Measurements from ENCODE around the gene CACNA2D1. TPM values are rescaled to one million over a fixed set of nuclear protein-coding genes. Genes with fewer than 3 reads are reported as not detected.

Gene CACNA2D1
- polyA plus RNA-seq, 2 of the 4 experiments (the other 2 are of a cell fraction): 18.0 to 32.9 TPM

- Histone ChIP-seq H3K9me3 (no peaks in the 10 kb centered on the region), H3K4me2 (no peak overlapping the region), H3K4me1 (no peaks in the 10 kb centered on the region), H3K27ac (no peak overlapping the region), H3K4me3 (no peak overlapping the region)
- CTCF ChIA-PET: no interaction called here
- WGBS (ENCODE audit: missing lambda C conversion rate): 84% methylated on average over 6 of the region's 6 CpGs
- no peak for ATAC-seq
- POLR2A ChIA-PET: no interaction called here
- FAIRE-seq: no peak
- no peak for DNase-seq (ENCODE audit: low read depth in 1 of 2, low spot score in 1 of 2)
- TF ChIP-seq RNF2 (IDR thresholded peaks at IDR 0.05; ENCODE audit: borderline replicate concordance, low read depth) (no peak), ELK1 (IDR thresholded peaks at IDR 0.05; ENCODE audit: low read depth, low read length) (no peak), HDAC2 (IDR thresholded peaks at IDR 0.05) (no peak), POLR2AphosphoS2 (conservative IDR thresholded peaks at IDR 0.05; ENCODE audit: low read length) (no peak), EHMT2 (IDR thresholded peaks at IDR 0.05; ENCODE audit: low read depth) (no peak), CEBPB (IDR thresholded peaks at IDR 0.05) (no peak), CHD4 (IDR thresholded peaks at IDR 0.05; ENCODE audit: borderline replicate concordance) (no peak), HOXA7 (CRISPR knock-in tag; IDR thresholded peaks at IDR 0.05) (no peak), NPAS2 (CRISPR knock-in tag; IDR thresholded peaks at IDR 0.05; ENCODE audit: borderline replicate concordance) (no peak), MAZ (IDR thresholded peaks at IDR 0.05; ENCODE audit: borderline replicate concordance, low read depth, low read length) (no peak), FOSB (CRISPR knock-in tag; IDR thresholded peaks at IDR 0.05) (no peak), E2F6 (IDR thresholded peaks at IDR 0.05; ENCODE audit: borderline replicate concordance, low read depth) (no peak), RCOR1 (IDR thresholded peaks at IDR 0.05; ENCODE audit: low read depth, low read length) (no peak), SMC3 (IDR thresholded peaks at IDR 0.05) (no peak)
Measured at GRCh38 chr7:82471351-82472020, 27.9 kb upstream of the CACNA2D1 start.

GRCh38 chr7:82469207-82469606, 25.6 kb upstream of the CACNA2D1 start:
- ATAC-seq (no peak), FAIRE-seq (no peak), DNase-seq (ENCODE audit: low read depth in 1 of 2, low spot score in 1 of 2) (no peak)
- Histone ChIP-seq H3K9me3 (no peaks in the 10 kb centered on the region), H3K4me1 (no peaks in the 10 kb centered on the region), H3K4me2 (no peak overlapping the region), H3K27ac (no peak overlapping the region), H3K4me3 (no peak overlapping the region)
- ChIA-PET CTCF (no interaction called here), POLR2A (no interaction called here)
- no peak for TF ChIP-seq TFCP2L1 (CRISPR knock-in tag; IDR thresholded peaks at IDR 0.05)
- no peak for TF ChIP-seq RNF2 (IDR thresholded peaks at IDR 0.05; ENCODE audit: borderline replicate concordance, low read depth)
- TF ChIP-seq ZFP36 (IDR thresholded peaks at IDR 0.05; ENCODE audit: borderline replicate concordance, partially characterized antibody): no peak
- no peak for TF ChIP-seq CTCF (IDR thresholded peaks at IDR 0.05)
- TF ChIP-seq JUN (IDR thresholded peaks at IDR 0.05): no peak
- no peak for TF ChIP-seq SREBF2 (IDR thresholded peaks at IDR 0.05)
- TF ChIP-seq TP53 (CRISPR knock-in tag; IDR thresholded peaks at IDR 0.05): no peak
- no peak for TF ChIP-seq PBX3 (IDR thresholded peaks at IDR 0.05)
- no peak for TF ChIP-seq GATA3 (IDR thresholded peaks at IDR 0.05; ENCODE audit: borderline replicate concordance)
- TF ChIP-seq HDAC2 (IDR thresholded peaks at IDR 0.05): no peak
- no peak for TF ChIP-seq MAZ (IDR thresholded peaks at IDR 0.05; ENCODE audit: borderline replicate concordance, low read depth, low read length)
- TF ChIP-seq KDM1A (IDR thresholded peaks at IDR 0.05; ENCODE audit: low read depth): no peak
- no peak for TF ChIP-seq EP300 (IDR thresholded peaks at IDR 0.05)
- WGBS (ENCODE audit: missing lambda C conversion rate): 50% methylated on average over 4 of the region's 4 CpGs
